Stimulated activated CD4-positive, alpha-beta T cell treated with anti-CD3 and anti-CD28 coated beads, Interleukin-4, amount 100 ng/mL, for 1 hour (primary cell): Measurements from ENCODE around the gene CDKL2.

Experiments used
- DNase-seq: peaks from one replicate; pipeline ENCODE4 v3.0.0-alpha.2; 2020

Gene CDKL2

GRCh38 chr4:75637827-75638226 is 7.5 kb upstream of the CDKL2 start:
- DNase-seq: no peak

GRCh38 chr4:75637176-75637575 is 6.8 kb upstream of the CDKL2 start:
- DNase-seq: no peak

GRCh38 chr4:75634951-75635350 is 4.6 kb upstream of the CDKL2 start:
- no peak for DNase-seq

GRCh38 chr4:75634281-75634680 is 4.0 kb upstream of the CDKL2 start:
- no peak for DNase-seq

- DNase-seq: no peak
Observed at GRCh38 chr4:75633846-75634245, 3.5 kb upstream of the CDKL2 start.

- no peak for DNase-seq
Observed at GRCh38 chr4:75630937-75631329, 605 bp upstream of the CDKL2 start.

GRCh38 chr4:75629239-75629638 is 1.1 kb downstream of the CDKL2 start:
- no peak for DNase-seq

GRCh38 chr4:75623026-75623425 is 7.3 kb downstream of the CDKL2 start:
- no peak for DNase-seq

GRCh38 chr4:75621715-75622114 is 8.6 kb downstream of the CDKL2 start:
- no peak for DNase-seq

- no peak for DNase-seq
Observed at GRCh38 chr4:75612306-75612705, 18.0 kb downstream of the CDKL2 start.

GRCh38 chr4:75605928-75606327 is 24.4 kb downstream of the CDKL2 start:
- DNase-seq: no peak

GRCh38 chr4:75599647-75600046 is 30.7 kb downstream of the CDKL2 start:
- DNase-seq: no peak

- DNase-seq: no peak
Observed at GRCh38 chr4:75598390-75598789, 31.9 kb downstream of the CDKL2 start.

- no peak for DNase-seq
Observed at GRCh38 chr4:75596061-75596460, 34.3 kb downstream of the CDKL2 start.

- no peak for DNase-seq
Observed at GRCh38 chr4:75593393-75593792, 36.9 kb downstream of the CDKL2 start.

- DNase-seq: no peak
Observed at GRCh38 chr4:75584067-75584466, 46.3 kb downstream of the CDKL2 start.

- no peak for DNase-seq
Observed at GRCh38 chr4:75567725-75568124, 62.6 kb downstream of the CDKL2 start.

- no peak for DNase-seq
Observed at GRCh38 chr4:75566911-75567310, 63.4 kb downstream of the CDKL2 start.

- no peak for DNase-seq
Observed at GRCh38 chr4:75565481-75565880, 64.8 kb downstream of the CDKL2 start.

GRCh38 chr4:75564023-75564422 is 66.3 kb downstream of the CDKL2 start:
- no peak for DNase-seq

- DNase-seq: no peak
Observed at GRCh38 chr4:75561789-75562188, 68.5 kb downstream of the CDKL2 start.

- DNase-seq: no peak
Observed at GRCh38 chr4:75557696-75558095, 72.6 kb downstream of the CDKL2 start.

GRCh38 chr4:75555294-75556164 is 74.8 kb downstream of the CDKL2 start, which contains the start of gene ODAPH:
Gene ODAPH, plus strand, starts transcription at chr4:75556066. Its CDS starts 17 bp downstream, at chr4:75556083.
- DNase-seq: no peak

GRCh38 chr4:75552452-75552851 is 77.9 kb downstream of the CDKL2 start:
- no peak for DNase-seq

GRCh38 chr4:75549019-75549418 is 81.3 kb downstream of the CDKL2 start:
- no peak for DNase-seq
